ENCODE measurements around the gene TBXA2R. TPM values are rescaled to one million over a fixed set of nuclear protein-coding genes. Genes with fewer than 3 reads are reported as not detected.

Gene TBXA2R
- total and polyA plus RNA-seq, 2 donors (not counting 3 experiments of a cell fraction or from before 2014, with no cell fraction given), result 2.4 to 2.9 TPM

GRCh38 chr19:3595521-3596061 is 11.1 kb downstream of the TBXA2R start:
- Histone ChIP-seq H3K27me3 (ENCODE audit: control insufficient read depth in 2 of 2, insufficient read depth in 2 of 2, low read length in 2 of 2) (peaks cover 0 to 2% of the 10 kb centered on the region in 2 experiments), H3K9ac (replicated peaks; ENCODE audit: extremely low read depth, insufficient read depth, low read length) (no peak overlapping the region), H2AFZ (ENCODE audit: low read depth, low read length) (no peak overlapping the region), H3K36me3 (ENCODE audit: control insufficient read depth in 2 of 2, extremely low read depth in 1 of 2, insufficient read depth in 2 of 2, low read length in 2 of 2) (no peaks in the 10 kb centered on the region), H3K9me3 (replicated peaks; ENCODE audit: control insufficient read depth, insufficient read depth, low read length) (no peaks in the 10 kb centered on the region), H3K4me1 (ENCODE audit: control insufficient read depth, extremely low read depth, insufficient read depth, low read length) (no peaks in the 10 kb centered on the region), H3K27ac (ENCODE audit: insufficient read depth, low read depth, low read length) (no peak overlapping the region), H3K9me1 (replicated peaks; ENCODE audit: control insufficient read depth, extremely low read depth, insufficient read depth, low read length) (no peaks in the 10 kb centered on the region), H3K79me2 (ENCODE audit: control insufficient read depth, insufficient read depth, low read length) (no peaks in the 10 kb centered on the region), H3K4me2 (ENCODE audit: insufficient read depth, low read length) (no peak overlapping the region), H3K4me3 (replicated peaks in 1 of 3; ENCODE audit: insufficient read depth in 1 of 3, low read depth in 1 of 3, low read length in 3 of 3) (no peak overlapping the region), H4K20me1 (replicated peaks; ENCODE audit: control insufficient read depth, extremely low read depth, insufficient read depth, low read length) (no peaks in the 10 kb centered on the region)
- no peak for FAIRE-seq
- no peak for TF ChIP-seq GATA2 (IDR thresholded peaks at IDR 0.05; ENCODE audit: insufficient read depth, insufficient read length, low read depth, low read length)
- TF ChIP-seq POLR2AphosphoS5 (IDR thresholded peaks at IDR 0.05; ENCODE audit: insufficient read depth, low read depth, low read length), result no peak
- TF ChIP-seq CTCF (IDR thresholded peaks at IDR 0.05; ENCODE audit: extremely low read depth in 1 of 2, insufficient read depth in 1 of 2, low read depth in 1 of 2, low read length in 2 of 2), result no peak
- BruUV-seq (replicated peaks), result no TSS peak
- intact Hi-C loops (cut with micrococcal nuclease) (no loop called here), dilution Hi-C loops (cut with MboI; ENCODE audit: extremely low pct_ligation_motif_present, low sequenced_read_pairs) (no loop called here)
- CTCF ChIA-PET, result interaction anchor here (1.5 kb wide), 1 partner anchor 10 kb away, joined by 5 read pairs; the partner anchor contains the start of gene GIPC3
- no peak for DNase-seq (ENCODE audit: low read depth, low spot score)
- POLR2A ChIA-PET, result no interaction called here

- Histone ChIP-seq H3K9ac (replicated peaks; ENCODE audit: extremely low read depth, insufficient read depth, low read length) (no peak overlapping the region), H3K9me3 (replicated peaks; ENCODE audit: control insufficient read depth, insufficient read depth, low read length) (no peaks in the 10 kb centered on the region), H3K36me3 (ENCODE audit: control insufficient read depth in 2 of 2, extremely low read depth in 1 of 2, insufficient read depth in 2 of 2, low read length in 2 of 2) (no peaks in the 10 kb centered on the region), H3K27ac (ENCODE audit: insufficient read depth, low read depth, low read length) (no peak overlapping the region), H3K79me2 (ENCODE audit: control insufficient read depth, insufficient read depth, low read length) (no peaks in the 10 kb centered on the region), H3K9me1 (replicated peaks; ENCODE audit: control insufficient read depth, extremely low read depth, insufficient read depth, low read length) (no peaks in the 10 kb centered on the region), H3K27me3 (ENCODE audit: control insufficient read depth in 2 of 2, insufficient read depth in 2 of 2, low read length in 2 of 2) (peaks cover 0 to 2% of the 10 kb centered on the region in 2 experiments), H2AFZ (ENCODE audit: low read depth, low read length) (no peak overlapping the region), H4K20me1 (replicated peaks; ENCODE audit: control insufficient read depth, extremely low read depth, insufficient read depth, low read length) (no peaks in the 10 kb centered on the region), H3K4me2 (ENCODE audit: insufficient read depth, low read length) (no peak overlapping the region), H3K4me3 (replicated peaks in 1 of 3; ENCODE audit: insufficient read depth in 1 of 3, low read depth in 1 of 3, low read length in 3 of 3) (no peak overlapping the region), H3K4me1 (ENCODE audit: control insufficient read depth, extremely low read depth, insufficient read depth, low read length) (no peaks in the 10 kb centered on the region)
- dilution Hi-C loops (cut with MboI; ENCODE audit: extremely low pct_ligation_motif_present, low sequenced_read_pairs) (no loop called here), intact Hi-C loops (cut with micrococcal nuclease) (no loop called here)
- no peak for DNase-seq (ENCODE audit: low read depth, low spot score)
- ChIA-PET CTCF (no interaction called here), POLR2A (no interaction called here)
- no TSS peak for BruUV-seq (replicated peaks)
- TF ChIP-seq JUN (IDR thresholded peaks at IDR 0.05; ENCODE audit: borderline replicate concordance, insufficient read depth, insufficient read length, low read depth), result no peak
- peak in 1 of 2 donors; percentile 7 for TF ChIP-seq CTCF (IDR thresholded peaks at IDR 0.05; ENCODE audit: extremely low read depth in 1 of 2, insufficient read depth in 1 of 2, low read depth in 1 of 2, low read length in 2 of 2)
- TF ChIP-seq MYC (IDR thresholded peaks at IDR 0.05; ENCODE audit: low read depth, low read length), result no peak
- TF ChIP-seq GATA2 (IDR thresholded peaks at IDR 0.05; ENCODE audit: insufficient read depth, insufficient read length, low read depth, low read length), result no peak
- no peak for TF ChIP-seq FOS (IDR thresholded peaks at IDR 0.05; ENCODE audit: borderline replicate concordance, insufficient read depth, low read length)
- FAIRE-seq, result no peak
These were observed 13.5 kb downstream of the TBXA2R start for GRCh38 chr19:3593156-3593555.

Data from endothelial cell of umbilical vein (primary cell).